Activated CD8-positive, alpha-beta memory T cell treated with anti-CD3 and anti-CD28 coated beads, Interleukin-2, amount 50 U/mL, for 48 hours (primary cell): Measurements from ENCODE around the gene SCNN1A.

Experiments
- DNase-seq: peaks from one replicate; pipeline ENCODE4 v3.0.0-alpha.2; 2020

SCNN1A gene

DNA sequence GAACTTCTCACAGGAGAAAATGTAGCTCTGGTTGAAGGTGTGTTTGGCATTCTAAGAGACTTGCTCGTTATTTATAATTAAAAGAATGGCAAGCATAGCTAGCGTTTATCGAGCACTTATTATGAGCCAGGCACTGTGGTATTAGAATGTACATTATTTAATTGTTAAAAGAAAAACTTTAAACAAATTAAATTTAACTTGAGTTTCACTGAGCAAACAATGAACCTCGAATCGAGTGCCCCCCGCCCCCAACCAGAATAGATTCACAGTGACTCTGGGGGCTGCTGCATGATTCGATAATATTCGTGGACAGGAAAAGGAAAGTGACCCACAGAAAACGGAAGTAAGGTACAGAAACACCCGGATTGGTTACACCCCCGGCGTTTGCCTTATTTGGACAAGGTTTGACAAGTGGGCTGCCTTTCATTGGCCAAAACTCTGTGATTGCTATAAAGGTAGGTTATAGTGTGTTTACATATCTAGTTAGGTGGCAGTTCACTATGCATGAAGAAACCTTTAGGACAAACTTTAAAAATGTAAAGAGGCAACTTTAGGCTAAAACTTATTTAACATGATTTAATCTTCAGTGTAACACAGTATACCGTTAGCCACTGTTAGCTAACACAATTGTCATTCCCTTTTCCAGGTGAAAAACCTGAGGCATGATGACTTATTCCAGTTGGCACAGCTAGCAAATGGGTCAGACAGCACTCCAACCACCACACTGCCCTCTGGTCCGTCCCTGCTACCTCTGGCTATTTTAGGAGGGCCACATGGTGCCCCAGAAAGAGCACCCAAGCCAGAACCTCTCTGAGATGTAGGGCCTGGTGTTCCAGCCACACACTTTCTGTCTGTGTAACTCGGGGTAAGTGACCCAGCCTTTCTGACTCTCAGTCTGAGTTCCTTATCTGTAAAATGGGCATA is 7.1 kb downstream of the SCNN1A start:
- no peak for DNase-seq

DNA sequence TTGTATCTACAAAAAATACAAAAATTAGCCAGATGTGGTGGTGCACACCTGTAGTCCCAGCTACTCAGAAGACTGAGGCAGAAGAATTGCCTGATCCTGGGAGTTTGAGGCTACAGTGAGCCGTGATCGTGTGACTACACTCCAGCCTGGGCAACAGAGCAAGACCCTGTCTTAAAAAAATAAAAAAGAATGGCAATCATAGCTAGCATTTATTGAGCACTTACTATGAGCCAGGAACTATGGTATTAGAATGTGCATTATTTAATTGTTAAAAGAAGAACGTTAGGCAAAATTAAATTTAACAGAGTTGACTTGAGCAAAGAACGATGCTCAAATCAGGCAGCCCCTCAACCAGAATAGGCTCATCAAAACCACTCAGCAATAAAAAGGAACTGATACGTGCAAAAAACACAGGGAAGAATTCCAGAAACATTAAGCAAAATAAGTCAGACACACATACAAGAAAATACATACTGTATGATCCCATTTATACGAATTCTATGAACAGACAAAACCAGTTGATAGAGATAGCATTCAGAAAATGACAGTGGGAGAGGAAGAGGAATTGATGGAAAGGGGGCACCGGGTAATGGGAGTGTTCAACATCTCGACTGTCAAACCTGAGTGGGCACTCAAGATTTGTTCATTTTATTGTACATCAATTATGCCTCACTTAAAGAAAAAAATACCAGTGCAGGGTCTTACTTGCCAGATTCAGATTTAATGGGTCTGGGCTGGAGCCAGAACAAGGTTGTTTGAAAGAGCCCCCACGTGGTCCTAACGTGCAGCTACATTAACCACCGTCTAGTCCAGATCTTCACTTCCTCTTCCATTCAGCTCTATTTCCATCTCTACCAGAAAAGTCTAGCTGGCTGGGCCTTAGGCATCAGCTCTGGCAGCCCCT is 8.0 kb downstream of the SCNN1A start:
- no peak for DNase-seq

DNA sequence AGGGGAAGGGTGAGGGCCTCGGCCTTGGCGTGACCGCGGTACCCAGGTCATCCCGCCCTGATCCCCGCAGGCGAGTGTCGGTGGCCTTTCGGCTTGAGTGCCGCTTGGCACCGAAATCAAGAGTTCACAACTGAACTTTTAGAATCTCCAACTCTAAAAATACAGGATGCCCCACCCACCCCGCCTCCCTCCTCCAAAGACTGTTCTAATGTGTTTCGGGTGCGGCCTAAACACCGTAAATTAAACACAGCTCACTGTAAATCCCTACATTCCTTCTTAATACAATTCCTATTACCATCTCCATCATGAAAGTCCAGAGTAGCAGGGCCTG is 11.4 kb downstream of the SCNN1A start:
- no peak for DNase-seq

GRCh38 chr12:6363330-6364043 is 11.9 kb downstream of the SCNN1A start:
- DNase-seq: peak; percentile 83

DNA sequence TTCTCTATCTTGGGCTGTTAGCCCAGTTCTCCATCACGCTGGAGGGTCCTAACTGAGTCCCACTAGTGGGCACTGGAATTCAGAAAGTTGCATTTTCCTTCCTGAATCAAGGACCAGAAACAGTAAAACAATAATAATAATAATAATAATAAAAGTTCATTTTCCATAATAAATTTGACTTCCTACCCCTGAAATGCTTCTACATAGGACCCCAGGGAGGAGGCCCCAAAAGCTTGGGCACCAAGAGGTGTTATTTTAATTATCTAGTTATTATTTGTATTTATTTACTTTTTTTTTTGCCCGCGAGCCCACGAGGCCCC is 12.4 kb downstream of the SCNN1A start:
- no peak for DNase-seq

GRCh38 chr12:6362403-6362802 is 13.0 kb downstream of the SCNN1A start:
- DNase-seq: no peak

DNA sequence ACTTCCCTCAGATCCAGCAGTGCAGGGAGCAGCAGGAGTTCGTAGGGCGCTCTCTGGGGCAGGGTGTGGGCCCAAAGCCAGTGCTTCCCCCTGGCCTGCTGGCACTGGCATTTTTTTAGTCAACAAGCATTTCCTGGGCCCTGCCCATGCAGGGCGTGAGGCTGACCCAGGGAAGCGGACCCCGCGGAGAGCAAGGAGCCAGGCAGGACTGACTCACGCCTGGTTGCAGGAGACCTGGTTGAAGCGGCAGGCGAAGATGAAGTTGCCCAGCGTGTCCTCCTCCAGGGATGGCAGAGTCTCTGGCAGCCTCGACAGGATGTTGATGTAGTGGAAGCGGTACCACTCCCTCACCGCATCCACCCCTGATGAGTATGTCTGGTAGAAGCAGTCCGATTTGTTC is 13.5 kb downstream of the SCNN1A start:
- DNase-seq: no peak

DNA sequence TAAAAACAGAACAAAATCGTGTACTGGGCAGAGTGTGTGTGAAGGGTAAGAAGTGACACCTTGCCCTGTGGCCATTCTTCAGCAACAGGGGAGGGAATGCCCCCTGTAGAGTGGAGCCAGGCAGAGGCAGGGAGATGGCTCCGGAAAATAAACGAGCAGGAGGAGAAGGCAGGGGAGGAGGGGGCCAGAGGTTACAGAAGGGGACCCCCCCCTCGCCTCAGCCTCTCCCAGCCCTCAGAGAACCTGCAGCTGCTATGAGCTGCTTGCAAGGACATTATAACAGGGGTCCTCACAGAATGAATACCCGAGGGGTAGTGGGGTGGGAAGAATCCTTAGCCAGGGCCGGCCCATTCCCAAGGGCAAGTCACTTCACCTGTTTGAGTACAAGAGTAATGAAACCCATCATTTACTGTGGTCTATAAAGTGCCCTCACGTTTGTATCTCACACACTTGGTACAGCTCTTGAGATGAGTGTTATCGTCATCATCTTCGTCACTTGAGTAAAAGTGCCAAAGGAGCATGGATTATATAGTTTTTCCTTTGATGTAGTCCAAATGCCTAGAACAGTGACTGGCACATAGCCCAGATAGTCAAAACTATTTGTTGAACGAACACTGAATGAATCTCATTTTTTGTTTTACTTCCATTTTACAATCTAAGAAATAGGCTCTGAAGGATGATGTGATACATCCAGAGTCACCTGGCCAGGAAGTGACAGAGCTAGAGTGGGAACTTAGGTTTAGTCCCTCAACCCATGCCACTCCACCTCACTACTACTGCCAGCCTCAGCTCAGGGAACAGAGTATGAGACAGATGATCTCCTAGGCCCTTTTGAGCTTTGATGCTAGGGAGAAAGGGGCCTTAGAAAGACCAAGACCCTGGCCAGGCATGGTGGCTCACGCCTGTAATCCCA is 14.5 kb downstream of the SCNN1A start:
- no peak for DNase-seq

DNA sequence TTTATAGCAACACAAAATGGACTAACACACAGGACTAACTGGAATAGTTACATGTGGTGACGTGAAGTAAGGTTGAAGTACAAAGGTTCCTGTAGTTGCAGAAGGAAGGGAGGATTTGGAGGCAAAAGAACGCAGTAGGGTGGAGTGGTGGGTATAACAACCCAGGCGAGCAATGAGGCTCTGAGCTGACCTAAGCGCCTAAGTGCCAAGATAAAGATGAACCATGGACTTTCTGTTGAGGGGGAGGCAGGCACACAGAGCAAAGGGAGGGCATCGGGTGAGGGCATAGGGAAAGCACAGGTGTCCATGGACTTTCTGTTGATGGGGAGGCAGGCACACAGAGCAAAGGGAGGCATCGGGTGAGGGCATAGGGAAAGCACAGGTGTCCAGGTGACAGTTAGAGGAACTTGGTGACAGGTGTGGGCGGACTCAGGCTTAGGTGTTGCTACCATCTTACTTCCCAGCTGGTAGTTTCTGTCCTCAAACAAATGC is 15.2 kb downstream of the SCNN1A start:
- no peak for DNase-seq

GRCh38 chr12:6358881-6359280 is 16.5 kb downstream of the SCNN1A start:
- DNase-seq: no peak

GRCh38 chr12:6356374-6356820 is 19.0 kb downstream of the SCNN1A start:
- no peak for DNase-seq

DNA sequence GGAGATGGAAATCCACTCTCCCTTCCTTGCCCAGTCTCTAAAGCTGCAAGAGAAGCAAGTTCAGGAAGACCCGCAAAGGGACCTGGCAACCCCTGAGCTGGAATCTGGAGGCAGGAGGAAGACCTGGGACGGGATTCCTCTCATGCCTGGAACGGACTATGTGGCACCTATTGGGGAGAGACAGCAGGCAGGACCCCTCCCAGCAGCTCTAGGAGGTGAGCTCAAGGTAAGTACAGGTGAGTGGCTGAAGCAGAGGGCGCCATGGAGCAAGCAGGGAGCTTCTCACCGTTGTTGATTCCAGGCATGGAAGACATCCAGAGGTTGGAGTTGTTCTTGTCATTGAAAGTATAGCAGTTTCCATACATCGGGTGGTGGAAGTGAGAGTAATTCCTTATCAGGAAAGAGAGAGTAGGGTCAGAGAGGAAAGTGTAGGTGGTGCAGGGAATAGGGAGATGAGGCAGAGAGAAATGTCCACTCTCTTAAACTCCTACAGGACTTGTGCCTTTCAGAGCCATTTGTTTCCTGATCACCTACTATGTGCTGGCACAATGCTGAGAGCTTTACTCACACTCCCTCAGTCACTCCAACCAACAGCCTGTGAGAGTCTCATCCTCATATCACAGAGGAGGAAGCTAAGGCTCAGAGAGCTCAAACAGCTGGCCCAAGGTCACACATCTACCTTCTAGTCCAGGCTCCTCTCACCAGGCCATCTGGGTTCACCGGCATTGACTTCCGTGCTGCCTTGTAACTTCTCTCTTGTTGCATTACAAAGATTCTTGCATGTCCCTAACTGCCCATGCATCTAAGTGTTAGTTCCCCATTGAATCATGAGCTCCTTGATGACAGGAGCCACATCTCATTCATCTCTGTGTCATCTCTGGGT is 19.6 kb downstream of the SCNN1A start:
- no peak for DNase-seq

DNA sequence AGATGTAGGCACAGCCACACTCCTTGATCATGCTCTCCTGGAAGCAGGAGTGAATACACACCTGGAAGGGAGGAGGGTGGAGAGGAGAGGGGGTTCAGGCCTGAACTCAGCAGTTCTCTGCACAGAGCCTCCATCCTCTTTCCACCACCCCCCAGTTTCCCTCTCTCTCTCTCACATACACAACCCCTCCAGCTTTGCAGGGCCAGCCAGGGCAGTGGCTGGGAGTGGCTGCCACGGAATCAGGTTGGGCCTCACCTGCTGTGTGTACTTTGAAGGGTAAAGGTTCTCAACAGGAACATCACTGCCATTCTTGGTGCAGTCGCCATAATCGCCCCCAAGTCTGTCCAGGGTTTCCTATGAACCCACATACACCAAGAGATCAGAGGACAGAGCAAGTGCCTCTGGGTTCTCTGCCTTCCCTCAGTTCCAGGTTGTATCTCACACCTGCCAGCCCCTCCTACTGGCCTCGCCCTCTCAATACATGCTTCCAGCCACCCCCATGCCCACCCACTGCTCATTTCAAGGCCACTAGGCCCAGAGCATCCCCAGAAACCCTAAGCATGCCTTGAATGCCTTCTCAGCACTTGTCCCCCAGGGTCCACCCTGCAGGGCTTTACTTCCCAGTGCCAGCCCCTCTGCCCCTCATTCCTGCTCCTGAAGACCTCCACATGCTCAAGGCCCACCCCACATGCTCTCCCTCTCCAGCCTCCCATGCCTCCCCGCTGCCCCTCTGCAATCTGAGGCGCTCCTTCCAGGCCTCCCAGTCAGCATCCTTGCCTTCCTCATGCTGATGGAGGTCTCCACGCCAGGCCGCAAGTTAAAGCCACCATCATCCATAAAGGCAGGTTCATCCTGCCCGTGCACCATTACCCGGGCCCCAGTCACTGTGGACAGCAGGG is 20.6 kb downstream of the SCNN1A start:
- DNase-seq: no peak

DNA sequence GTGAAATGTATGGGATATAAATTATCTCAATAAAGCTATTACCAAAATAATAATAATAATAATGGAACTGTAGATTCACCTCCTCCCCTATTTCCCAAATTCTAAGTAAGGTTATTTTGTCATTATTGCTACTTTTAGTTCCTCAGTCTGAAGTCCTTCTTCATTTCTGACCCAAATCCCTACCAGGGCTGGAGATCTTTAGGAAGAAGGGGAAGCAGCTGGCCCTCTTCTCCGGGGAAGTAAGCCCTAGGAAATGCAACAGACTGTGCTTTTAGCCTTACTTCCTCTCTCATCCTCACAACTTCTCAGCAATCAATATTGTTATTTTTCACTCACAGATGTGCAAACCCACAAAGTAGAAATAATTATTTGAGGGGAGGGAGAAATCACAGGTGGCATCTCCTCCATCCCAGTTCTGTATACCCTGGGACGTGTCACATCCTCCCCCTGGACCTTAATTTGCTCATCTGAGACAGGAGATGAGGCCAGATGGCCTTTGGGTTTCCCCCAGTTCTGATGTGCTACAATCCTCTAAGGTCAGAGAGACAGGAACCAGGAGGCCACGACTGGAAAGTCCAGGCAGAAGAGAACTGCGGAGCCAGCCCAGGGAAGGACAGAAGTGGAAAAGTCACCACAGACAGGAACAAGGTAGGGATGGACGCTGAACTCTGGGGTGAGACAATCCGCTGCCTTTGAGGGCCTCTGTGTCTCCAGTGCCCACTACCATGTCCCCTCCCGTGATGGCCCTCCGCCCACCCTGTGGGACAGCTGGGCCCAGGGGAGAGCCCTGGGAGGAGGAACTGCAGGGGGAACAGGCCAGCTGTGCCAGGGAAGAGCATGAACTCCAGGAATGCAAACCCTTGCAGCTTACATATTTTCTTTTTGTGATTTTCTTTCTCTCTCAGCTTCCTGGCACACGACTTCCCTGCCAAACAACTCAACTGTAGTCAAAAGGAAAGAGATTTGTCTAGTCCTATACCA is 22.9 kb downstream of the SCNN1A start:
- DNase-seq: no peak

DNA sequence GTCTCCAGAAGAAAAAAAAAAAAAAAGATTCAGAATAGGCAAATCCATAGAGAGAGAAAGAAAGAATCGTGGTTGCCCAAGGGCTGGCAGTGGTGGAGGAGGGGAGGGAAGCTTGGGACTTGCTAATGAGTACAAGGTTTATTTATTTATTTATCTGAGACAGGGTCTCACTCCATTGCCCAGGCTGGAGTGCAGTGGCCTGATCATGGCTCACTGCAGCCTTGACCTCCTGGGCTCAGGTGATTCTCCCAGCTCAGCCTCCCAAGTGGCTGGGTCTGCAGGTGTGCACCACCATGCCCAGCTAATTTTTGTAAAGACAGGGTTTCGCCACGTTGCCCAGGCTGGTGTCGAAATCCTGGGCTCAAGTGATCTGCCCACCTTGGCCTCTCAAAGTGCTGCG is 23.7 kb downstream of the SCNN1A start:
- no peak for DNase-seq

DNA sequence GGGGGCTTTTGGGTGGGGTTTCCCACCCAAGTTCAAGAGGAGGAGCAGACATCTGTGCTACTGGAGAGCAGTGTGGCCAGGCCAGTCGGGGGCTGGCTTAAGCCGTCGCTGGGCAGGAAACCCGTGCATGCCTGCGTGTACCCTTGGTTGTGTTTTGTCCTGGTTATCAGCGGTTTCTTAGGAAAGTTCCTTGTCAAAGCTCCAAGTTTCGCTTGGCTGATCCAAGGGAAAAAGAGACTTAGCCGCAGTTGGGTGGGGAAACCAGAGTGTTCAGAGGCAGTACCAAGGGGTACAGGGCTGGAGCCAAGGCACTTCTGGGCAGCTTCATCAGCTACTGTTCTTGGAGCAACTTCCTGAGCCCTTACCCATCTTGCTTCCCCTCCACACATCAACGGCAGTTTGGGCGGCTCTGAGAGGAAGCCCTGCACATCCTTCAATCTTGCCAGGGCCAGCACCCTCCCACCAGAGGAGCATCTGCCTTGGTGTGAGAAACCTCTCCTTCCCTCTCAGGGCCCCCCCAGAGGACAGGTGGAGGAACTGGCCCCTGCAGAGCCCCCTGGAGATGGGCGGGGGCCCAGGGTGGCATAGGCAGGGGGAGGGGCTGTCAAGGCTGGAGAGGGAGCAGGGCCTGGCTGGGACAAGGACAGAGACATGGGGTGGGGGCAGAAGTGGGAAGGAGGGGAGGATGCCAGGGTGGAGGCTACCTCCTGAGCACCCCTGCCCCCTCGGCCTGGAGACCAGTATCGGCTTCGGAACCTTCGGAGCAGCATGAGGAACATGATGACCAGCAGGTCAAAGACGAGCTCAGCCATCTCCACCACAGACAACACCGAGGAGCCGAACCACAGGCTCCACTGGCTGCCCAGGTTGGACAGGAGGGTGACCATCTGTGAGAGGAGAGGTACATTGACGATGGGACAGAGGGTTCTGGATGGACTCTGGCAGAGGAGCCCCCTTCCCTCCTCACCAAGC is 27.7 kb downstream of the SCNN1A start:
- no peak for DNase-seq

GRCh38 chr12:6346942-6347341 is 28.4 kb downstream of the SCNN1A start:
- DNase-seq: no peak
